ENCODE data around the gene SPIRE1.

The SPIRE1 gene

GRCh38 chr18:12657684-12658425, at the start of gene SPIRE1:
TSS of gene SPIRE1 (minus strand) at chr18:12658107. CDS start at chr18:12657866, 241 bp downstream.
- TF ChIP-seq, protein P1, sequence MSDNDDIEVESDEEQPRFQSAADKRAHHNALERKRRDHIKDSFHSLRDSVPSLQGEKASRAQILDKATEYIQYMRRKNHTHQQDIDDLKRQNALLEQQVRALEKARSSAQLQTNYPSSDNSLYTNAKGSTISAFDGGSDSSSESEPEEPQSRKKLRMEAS (IDR thresholded peaks at IDR 0.05; ENCODE audit: low read depth, low read length), result no peak
- no peak for TF ChIP-seq POLR2A (IDR thresholded peaks at IDR 0.05; ENCODE audit: extremely low read depth, insufficient read length)
- no peak for TF ChIP-seq CTCF (IDR thresholded peaks at IDR 0.05; ENCODE audit: low read depth, low read length)
- no peak for TF ChIP-seq MYC (IDR thresholded peaks at IDR 0.05; ENCODE audit: low read depth, low read length)
- peak within 1 kb of the TSS; percentile 74 for H3K4me3 ChIP-seq (ENCODE audit: low read depth, low read length)
- DNase-seq (ENCODE audit: low read depth), result peak; percentile 63

DNA sequence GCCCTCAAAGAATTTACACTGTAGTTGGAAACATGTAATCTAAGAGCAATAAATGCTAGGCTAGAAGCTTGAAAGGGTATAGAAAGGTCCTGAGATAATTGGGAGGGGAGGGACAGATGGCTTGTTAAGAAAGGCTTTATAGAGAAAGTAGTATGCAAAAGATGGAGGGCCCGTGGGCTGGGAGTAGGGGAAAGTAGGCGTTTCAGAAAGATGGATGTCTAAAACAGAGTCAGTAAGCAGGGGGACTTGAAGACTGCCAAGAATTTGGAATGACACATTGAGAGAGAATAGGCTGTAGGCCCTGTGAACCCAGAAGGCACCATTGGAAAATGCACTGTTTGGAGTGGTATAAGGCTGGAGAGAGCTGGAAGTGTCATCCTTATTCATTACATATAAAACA, 45.8 kb upstream of the SPIRE1 start:
- H3K4me3 ChIP-seq (ENCODE audit: low read depth, low read length), result peak overlapping the region; percentile 83
- peak; percentile 24 for DNase-seq (ENCODE audit: low read depth)
- TF ChIP-seq MYC (IDR thresholded peaks at IDR 0.05; ENCODE audit: low read depth, low read length) (no peak), CTCF (IDR thresholded peaks at IDR 0.05; ENCODE audit: low read depth, low read length) (no peak), POLR2A (IDR thresholded peaks at IDR 0.05; ENCODE audit: extremely low read depth, insufficient read length) (no peak)
- TF ChIP-seq, protein P1 (IDR thresholded peaks at IDR 0.05; ENCODE audit: low read depth, low read length), result no peak

DNA sequence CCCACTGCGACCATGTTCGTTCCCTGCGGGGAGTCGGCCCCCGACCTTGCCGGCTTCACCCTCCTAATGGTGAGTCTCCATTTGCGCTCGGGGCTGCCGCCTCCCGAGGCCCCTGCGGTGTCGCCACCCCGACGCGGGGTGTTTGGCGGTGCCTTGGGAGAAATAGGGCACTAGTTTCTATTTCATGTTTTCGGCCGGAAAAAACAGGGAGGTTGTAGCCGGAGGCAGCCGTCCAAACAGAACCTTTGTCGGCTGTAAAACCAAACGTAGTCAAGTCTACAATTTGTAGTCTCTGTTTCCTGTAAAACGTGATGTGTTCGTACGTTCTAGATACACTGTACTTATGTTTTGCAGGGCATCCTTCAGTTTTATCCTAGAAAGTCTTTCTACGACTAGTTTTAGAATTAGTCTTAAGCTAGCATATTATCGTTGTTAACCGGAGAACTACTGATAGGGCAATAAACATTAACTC, 45.2 kb upstream of the SPIRE1 start:
- TF ChIP-seq POLR2A (IDR thresholded peaks at IDR 0.05; ENCODE audit: extremely low read depth, insufficient read length) (no peak), CTCF (IDR thresholded peaks at IDR 0.05; ENCODE audit: low read depth, low read length) (no peak), MYC (IDR thresholded peaks at IDR 0.05; ENCODE audit: low read depth, low read length) (no peak)
- TF ChIP-seq, protein P1 (IDR thresholded peaks at IDR 0.05; ENCODE audit: low read depth, low read length), result no peak
- peak overlapping the region; percentile 83 for H3K4me3 ChIP-seq (ENCODE audit: low read depth, low read length)
- DNase-seq (ENCODE audit: low read depth), result no peak

- H3K4me3 ChIP-seq (ENCODE audit: low read depth, low read length), result peak within 1 kb of the TSS; percentile 83
- DNase-seq (ENCODE audit: low read depth), result peak; percentile 95
- TF ChIP-seq CTCF (IDR thresholded peaks at IDR 0.05; ENCODE audit: low read depth, low read length), result no peak
- peak; percentile 33; the same call in 1 of the 2 replicates for TF ChIP-seq MYC (IDR thresholded peaks at IDR 0.05; ENCODE audit: low read depth, low read length)
- peak; percentile 55 for TF ChIP-seq POLR2A (IDR thresholded peaks at IDR 0.05; ENCODE audit: extremely low read depth, insufficient read length)
- TF ChIP-seq, protein P1 (IDR thresholded peaks at IDR 0.05; ENCODE audit: low read depth, low read length), result 0 out of 2 replicates have a peak, but pooled peaks have one; percentile 3
Measured at GRCh38 chr18:12702221-12703095, 44.6 kb upstream of the SPIRE1 start, which contains the start of the genes CEP76 and PSMG2. TSS of gene CEP76 (minus strand) at chr18:12702723. CDS start at chr18:12702548, 175 bp downstream. TSS of gene PSMG2 (plus strand) at chr18:12703042. CDS start at chr18:12703108, 66 bp downstream.

DNA sequence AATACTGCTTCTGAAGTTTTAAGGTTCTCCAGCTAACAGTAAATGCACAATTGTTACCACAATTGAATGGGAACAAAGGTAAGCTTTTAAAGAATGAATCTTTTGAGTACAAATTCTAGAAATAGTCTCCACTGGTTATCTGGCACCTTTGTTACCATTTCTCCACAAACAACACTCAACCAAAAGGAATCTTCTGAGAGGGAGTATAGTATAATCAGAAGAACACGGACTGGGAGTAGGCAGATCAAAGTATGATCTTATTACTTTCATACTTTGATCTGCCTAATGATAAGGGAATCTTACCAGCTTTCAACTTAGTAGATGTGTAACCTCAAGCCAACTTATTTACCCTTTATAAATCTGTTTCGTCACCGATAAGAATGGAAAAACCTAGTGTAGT, 43.3 kb upstream of the SPIRE1 start:
- TF ChIP-seq, protein P1 (IDR thresholded peaks at IDR 0.05; ENCODE audit: low read depth, low read length), result no peak
- TF ChIP-seq CTCF (IDR thresholded peaks at IDR 0.05; ENCODE audit: low read depth, low read length) (no peak), POLR2A (IDR thresholded peaks at IDR 0.05; ENCODE audit: extremely low read depth, insufficient read length) (no peak), MYC (IDR thresholded peaks at IDR 0.05; ENCODE audit: low read depth, low read length) (no peak)
- DNase-seq (ENCODE audit: low read depth), result no peak
- peak overlapping the region; percentile 83 for H3K4me3 ChIP-seq (ENCODE audit: low read depth, low read length)

All from NB4 (cell line).